Measurements from ENCODE around the gene MMP7.
A peak's percentile ranks its signal among the peaks of the same experiment; 100 is the strongest.

MMP7 gene

GRCh38 chr11:102500829-102501228, 29.7 kb downstream of the MMP7 start:
- Mint-ChIP-seq H3K27ac (no peak overlapping the region), H3K27me3 (ENCODE audit: low read depth) (no peaks in the 10 kb centered on the region), H3K9me3 (no peaks in the 10 kb centered on the region), H3K36me3 (ENCODE audit: low read depth) (no peaks in the 10 kb centered on the region), H3K4me3 (no peak overlapping the region), H3K4me1 (no peaks in the 10 kb centered on the region)
- TF ChIP-seq CTCF (IDR thresholded peaks at IDR 0.05; ENCODE audit: unreplicated experiment in 3 of 3), result no peak

GRCh38 chr11:102499931-102500330, 30.6 kb downstream of the MMP7 start:
- peaks cover 5% of the 10 kb centered on the region for H3K4me1 Mint-ChIP-seq

GRCh38 chr11:102499151-102499550, 31.4 kb downstream of the MMP7 start:
- Mint-ChIP-seq H3K36me3 (ENCODE audit: low read depth) (no peaks in the 10 kb centered on the region), H3K9me3 (no peaks in the 10 kb centered on the region), H3K27me3 (ENCODE audit: low read depth) (peaks cover 5% of the 10 kb centered on the region), H3K4me1 (peaks cover 5% of the 10 kb centered on the region), H3K27ac (no peak overlapping the region), H3K4me3 (no peak overlapping the region)
- TF ChIP-seq CTCF (IDR thresholded peaks at IDR 0.05; ENCODE audit: unreplicated experiment in 3 of 3), result no peak

More at GRCh38 chr11:102499931-102500330, 30.6 kb downstream of the MMP7 start:
- Mint-ChIP-seq H3K27me3 (ENCODE audit: low read depth) (peaks cover 5% of the 10 kb centered on the region), H3K27ac (no peak overlapping the region), H3K36me3 (ENCODE audit: low read depth) (no peaks in the 10 kb centered on the region), H3K9me3 (no peaks in the 10 kb centered on the region), H3K4me3 (no peak overlapping the region)
- TF ChIP-seq CTCF (IDR thresholded peaks at IDR 0.05; ENCODE audit: unreplicated experiment in 3 of 3), result no peak

- Mint-ChIP-seq H3K36me3 (ENCODE audit: low read depth) (no peaks in the 10 kb centered on the region), H3K4me1 (peaks cover 5% of the 10 kb centered on the region), H3K4me3 (no peak overlapping the region), H3K27me3 (ENCODE audit: low read depth) (peaks cover 5% of the 10 kb centered on the region), H3K9me3 (no peaks in the 10 kb centered on the region), H3K27ac (no peak overlapping the region)
- no peak for TF ChIP-seq CTCF (IDR thresholded peaks at IDR 0.05; ENCODE audit: unreplicated experiment in 3 of 3)
These were observed 33.5 kb downstream of the MMP7 start for GRCh38 chr11:102497061-102497460.

GRCh38 chr11:102495161-102496042, 35.1 kb downstream of the MMP7 start:
- Mint-ChIP-seq H3K27ac (no peak overlapping the region), H3K9me3 (no peaks in the 10 kb centered on the region), H3K4me3 (no peak overlapping the region), H3K36me3 (ENCODE audit: low read depth) (no peaks in the 10 kb centered on the region), H3K4me1 (peaks cover 5% of the 10 kb centered on the region), H3K27me3 (ENCODE audit: low read depth) (peaks cover 5% of the 10 kb centered on the region)
- peak; percentile 63 to 73 (median 66) for TF ChIP-seq CTCF (IDR thresholded peaks at IDR 0.05; ENCODE audit: unreplicated experiment in 3 of 3)

GRCh38 chr11:102494216-102494615, 36.3 kb downstream of the MMP7 start:
- Mint-ChIP-seq H3K27me3 (ENCODE audit: low read depth) (peaks cover 5% of the 10 kb centered on the region), H3K4me1 (peaks cover 5% of the 10 kb centered on the region), H3K36me3 (ENCODE audit: low read depth) (no peaks in the 10 kb centered on the region), H3K27ac (no peak overlapping the region), H3K9me3 (no peaks in the 10 kb centered on the region), H3K4me3 (no peak overlapping the region)
- TF ChIP-seq CTCF (IDR thresholded peaks at IDR 0.05; ENCODE audit: unreplicated experiment in 3 of 3), result no peak
